Measurements from ENCODE around the gene ZNF654.

ZNF654 gene

DNA sequence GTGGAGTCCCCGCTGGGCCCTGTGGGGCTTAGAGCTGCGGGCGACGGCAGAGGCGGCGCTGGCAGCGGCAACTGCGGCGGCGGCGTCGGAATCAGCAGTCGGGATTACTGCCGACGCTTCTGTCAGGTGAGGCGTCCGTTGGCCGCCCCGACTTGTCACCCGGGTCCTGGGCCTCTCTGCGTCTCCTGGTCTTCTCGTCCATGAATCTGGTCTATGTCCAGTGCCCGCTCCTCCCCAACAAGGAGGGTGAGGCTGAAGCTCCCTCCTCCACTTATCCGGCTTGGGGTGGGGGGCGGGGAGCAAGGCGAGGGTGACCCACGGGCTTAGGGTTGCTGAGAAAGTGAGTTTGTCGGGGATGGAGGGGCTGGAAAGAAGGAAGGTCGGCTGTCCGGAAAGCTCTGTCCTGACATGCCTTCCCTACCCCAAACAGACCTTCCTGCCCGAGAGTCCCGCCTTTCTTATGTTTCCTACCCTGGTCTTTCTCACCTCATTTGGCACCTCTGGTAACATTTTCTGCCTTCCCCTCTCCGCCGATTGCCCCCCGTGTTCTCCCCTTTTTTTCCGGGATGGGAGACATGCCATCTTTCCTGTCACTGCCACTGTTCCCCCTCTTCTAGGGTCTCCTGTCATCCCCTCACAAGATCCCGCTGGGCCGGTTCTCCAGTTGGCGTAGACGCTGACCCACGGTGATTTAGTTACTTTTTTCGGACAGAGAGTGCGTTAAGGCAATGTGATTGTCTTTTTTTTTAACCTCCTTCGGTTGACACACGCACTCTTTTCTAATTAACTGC, 520 bp downstream of the ZNF654 start:
- DNase-seq (ENCODE audit: low read depth): peak; percentile 35
- H3K4me3 ChIP-seq (ENCODE audit: low read length): peak overlapping the region; percentile 89
- TF ChIP-seq, protein P1, sequence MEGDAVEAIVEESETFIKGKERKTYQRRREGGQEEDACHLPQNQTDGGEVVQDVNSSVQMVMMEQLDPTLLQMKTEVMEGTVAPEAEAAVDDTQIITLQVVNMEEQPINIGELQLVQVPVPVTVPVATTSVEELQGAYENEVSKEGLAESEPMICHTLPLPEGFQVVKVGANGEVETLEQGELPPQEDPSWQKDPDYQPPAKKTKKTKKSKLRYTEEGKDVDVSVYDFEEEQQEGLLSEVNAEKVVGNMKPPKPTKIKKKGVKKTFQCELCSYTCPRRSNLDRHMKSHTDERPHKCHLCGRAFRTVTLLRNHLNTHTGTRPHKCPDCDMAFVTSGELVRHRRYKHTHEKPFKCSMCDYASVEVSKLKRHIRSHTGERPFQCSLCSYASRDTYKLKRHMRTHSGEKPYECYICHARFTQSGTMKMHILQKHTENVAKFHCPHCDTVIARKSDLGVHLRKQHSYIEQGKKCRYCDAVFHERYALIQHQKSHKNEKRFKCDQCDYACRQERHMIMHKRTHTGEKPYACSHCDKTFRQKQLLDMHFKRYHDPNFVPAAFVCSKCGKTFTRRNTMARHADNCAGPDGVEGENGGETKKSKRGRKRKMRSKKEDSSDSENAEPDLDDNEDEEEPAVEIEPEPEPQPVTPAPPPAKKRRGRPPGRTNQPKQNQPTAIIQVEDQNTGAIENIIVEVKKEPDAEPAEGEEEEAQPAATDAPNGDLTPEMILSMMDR (IDR thresholded peaks at IDR 0.05; ENCODE audit: insufficient read depth, low read depth, low read length, missing control alignments): no peak

DNA sequence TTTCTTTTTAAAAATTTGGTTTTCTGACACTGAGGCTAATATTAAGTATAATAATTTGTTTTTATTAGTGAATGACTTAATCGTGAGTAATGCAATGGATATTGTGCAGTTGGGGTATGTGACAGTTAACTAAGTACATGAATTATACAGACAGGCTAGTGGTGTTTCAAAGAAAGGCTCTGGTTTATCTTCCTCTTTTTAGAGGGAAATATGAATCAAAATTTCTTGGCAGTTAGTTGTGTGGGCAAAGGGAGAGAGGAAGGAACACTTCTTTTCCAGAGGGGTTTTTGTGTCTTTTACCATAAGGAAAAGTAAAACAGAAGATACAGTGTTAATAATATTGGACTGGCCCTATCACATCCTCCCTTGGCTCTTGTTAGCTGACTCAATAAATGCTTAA, 2.7 kb downstream of the ZNF654 start:
- peak overlapping the region; percentile 89 for H3K4me3 ChIP-seq (ENCODE audit: low read length)
- DNase-seq (ENCODE audit: low read depth): peak; percentile 24
- TF ChIP-seq, protein P1 (IDR thresholded peaks at IDR 0.05; ENCODE audit: insufficient read depth, low read depth, low read length, missing control alignments): no peak

DNA sequence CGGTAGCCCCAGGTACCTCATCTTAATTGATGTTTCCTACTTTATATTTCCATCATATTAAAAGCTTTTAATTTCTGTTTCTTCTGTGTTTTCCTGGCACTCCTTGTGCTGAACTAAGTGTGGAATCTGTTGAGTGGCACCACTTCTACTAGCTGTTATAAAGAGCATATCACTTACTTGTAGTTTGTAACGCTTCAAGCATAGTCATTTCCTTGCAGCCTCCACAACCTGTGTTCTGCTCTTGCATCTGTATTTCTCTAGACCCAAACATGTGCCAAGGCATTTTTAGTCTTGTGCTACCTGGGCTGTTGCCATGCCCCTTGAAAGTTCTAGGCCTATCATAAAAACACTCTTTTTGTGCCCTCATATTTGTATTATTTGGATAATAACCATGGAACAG, 16.0 kb downstream of the ZNF654 start:
- H3K4me3 ChIP-seq (ENCODE audit: low read length): no peak overlapping the region
- TF ChIP-seq, protein P1 (IDR thresholded peaks at IDR 0.05; ENCODE audit: insufficient read depth, low read depth, low read length, missing control alignments): no peak
- DNase-seq (ENCODE audit: low read depth): no peak

DNA sequence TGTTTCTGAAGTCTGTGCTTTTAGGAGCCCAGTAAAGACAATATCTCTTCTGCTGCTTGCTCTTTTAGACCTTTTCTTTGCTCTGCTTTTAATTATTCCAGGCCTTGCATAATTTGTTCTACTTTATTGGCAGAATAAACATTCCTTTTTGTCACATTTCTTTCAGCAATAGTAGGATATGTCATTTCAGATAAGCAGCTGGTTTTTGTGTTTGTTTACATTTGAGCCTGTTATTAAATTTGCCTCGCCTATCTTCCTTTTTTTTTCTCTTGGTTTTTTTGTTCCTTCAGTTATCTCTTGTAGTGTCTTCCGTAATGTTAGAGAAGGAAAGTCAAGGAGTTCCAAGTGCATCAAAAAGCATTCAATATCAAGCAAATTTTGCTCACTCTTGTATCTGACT, 16.4 kb downstream of the ZNF654 start:
- TF ChIP-seq, protein P1 (IDR thresholded peaks at IDR 0.05; ENCODE audit: insufficient read depth, low read depth, low read length, missing control alignments): no peak
- H3K4me3 ChIP-seq (ENCODE audit: low read length): no peak overlapping the region
- no peak for DNase-seq (ENCODE audit: low read depth)

DNA sequence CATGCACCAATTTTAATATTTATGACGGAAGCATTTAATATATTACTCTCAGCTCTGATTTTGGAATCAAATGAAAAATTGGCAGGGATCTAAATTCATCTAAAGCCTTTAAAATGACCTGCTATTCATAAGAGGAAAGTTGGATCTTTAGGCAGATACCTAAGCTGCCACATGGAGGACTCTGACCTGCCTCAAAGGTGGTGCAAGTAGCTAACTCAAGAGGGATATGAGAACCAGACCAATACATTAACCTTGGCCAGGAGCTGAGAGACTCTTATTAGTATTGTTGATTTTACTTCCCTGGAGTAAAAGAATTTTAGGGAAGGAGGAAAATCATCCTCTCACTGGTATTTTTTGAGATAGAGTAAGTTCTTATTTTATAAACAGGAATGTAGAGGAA, 17.7 kb downstream of the ZNF654 start:
- TF ChIP-seq, protein P1 (IDR thresholded peaks at IDR 0.05; ENCODE audit: insufficient read depth, low read depth, low read length, missing control alignments): no peak
- H3K4me3 ChIP-seq (ENCODE audit: low read length): no peak overlapping the region
- no peak for DNase-seq (ENCODE audit: low read depth)

DNA sequence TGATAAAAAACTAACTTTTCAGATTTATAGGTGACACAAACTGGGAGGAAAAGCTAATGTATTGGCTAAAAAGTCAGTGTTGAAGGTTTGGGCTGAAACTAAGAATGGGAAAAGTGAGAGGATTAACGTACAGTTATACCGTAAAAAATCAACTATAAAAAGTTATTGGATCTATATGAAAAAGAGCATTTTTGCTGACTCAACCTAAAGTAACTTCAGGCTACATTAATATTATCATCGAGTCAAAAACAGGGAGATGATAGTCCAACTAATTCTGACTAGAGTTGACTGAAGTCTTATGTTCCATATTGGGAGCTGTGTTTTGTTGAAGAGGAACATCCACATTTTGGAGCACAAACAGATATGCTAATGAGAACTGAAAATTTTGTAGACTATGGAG, 19.9 kb downstream of the ZNF654 start:
- DNase-seq (ENCODE audit: low read depth): no peak
- TF ChIP-seq, protein P1 (IDR thresholded peaks at IDR 0.05; ENCODE audit: insufficient read depth, low read depth, low read length, missing control alignments): no peak
- H3K4me3 ChIP-seq (ENCODE audit: low read length): no peak overlapping the region

DNA sequence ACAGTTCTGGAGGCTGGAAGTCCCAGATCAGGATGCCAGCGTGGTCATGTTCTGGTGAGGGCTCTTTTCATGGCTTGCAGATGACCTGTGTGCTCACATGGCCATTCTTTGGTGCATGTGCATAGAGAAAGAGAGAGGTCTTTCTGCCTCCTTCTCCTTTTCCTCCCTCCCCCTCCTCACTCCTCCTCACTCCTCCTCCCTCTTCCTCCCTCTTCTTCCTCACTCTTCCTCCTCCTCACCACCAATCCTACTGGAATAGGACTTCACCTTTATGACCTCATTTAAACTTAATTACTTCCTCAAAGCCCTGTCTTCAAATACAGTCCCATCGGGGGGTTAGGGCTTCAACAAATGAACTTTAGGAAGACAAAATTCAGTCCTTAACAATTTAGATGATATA, 23.8 kb downstream of the ZNF654 start:
- no peak overlapping the region for H3K4me3 ChIP-seq (ENCODE audit: low read length)
- no peak for DNase-seq (ENCODE audit: low read depth)
- TF ChIP-seq, protein P1 (IDR thresholded peaks at IDR 0.05; ENCODE audit: insufficient read depth, low read depth, low read length, missing control alignments): no peak
